GM12878 (cell line): Measurements from ENCODE around the gene UGT1A6.

Experiments
- SMAD5 ChIP-seq: IDR thresholded peaks from 2 replicates; pipeline ENCODE4 v1.6.1; 2016; ENCODE audit warnings: antibody characterized with exemption, low read depth
- SMC3 ChIP-seq: IDR thresholded peaks from 2 replicates; pipeline ENCODE4 v1.6.1; 2011; ENCODE audit warnings: low read length, improper control_type of control experiment, borderline replicate concordance
- ZNF207 ChIP-seq: fragments of 450-650 bp; IDR thresholded peaks from 2 replicates; pipeline ENCODE4 v1.6.1; 2014; ENCODE audit warnings: antibody characterized with exemption, mild to moderate bottlenecking, borderline replicate concordance
- TF ChIP-seq, protein P1 (sequence below): fragments of 450-650 bp; formaldehyde crosslinking; IDR thresholded peaks from 2 replicates; pipeline ENCODE4 v1.5.0; 2022; ENCODE audit warnings: mild to moderate bottlenecking, missing genetic modification characterization

DNA sequence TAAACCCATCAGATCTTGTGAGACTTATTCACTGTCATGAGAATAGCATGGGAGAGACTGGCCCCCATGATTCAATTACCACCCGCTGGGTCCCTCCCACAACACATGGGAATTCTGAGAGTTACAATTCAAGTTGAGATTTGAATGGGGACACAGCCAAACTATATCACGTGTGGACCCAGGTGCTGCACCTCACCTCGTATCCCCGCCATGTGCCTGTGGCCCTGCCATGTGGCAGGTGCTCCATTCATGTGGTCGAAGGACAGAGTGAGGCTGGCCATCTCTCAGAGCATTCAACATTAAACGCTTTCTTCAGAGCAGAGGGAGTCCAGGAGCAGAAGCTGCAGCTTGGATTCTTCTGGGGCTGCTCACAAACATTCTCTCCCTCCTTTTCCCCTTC lies 117.7 kb downstream of the UGT1A6 start:
- TF ChIP-seq SMAD5 = no peak
- no peak for TF ChIP-seq ZNF207
- TF ChIP-seq, protein P1, sequence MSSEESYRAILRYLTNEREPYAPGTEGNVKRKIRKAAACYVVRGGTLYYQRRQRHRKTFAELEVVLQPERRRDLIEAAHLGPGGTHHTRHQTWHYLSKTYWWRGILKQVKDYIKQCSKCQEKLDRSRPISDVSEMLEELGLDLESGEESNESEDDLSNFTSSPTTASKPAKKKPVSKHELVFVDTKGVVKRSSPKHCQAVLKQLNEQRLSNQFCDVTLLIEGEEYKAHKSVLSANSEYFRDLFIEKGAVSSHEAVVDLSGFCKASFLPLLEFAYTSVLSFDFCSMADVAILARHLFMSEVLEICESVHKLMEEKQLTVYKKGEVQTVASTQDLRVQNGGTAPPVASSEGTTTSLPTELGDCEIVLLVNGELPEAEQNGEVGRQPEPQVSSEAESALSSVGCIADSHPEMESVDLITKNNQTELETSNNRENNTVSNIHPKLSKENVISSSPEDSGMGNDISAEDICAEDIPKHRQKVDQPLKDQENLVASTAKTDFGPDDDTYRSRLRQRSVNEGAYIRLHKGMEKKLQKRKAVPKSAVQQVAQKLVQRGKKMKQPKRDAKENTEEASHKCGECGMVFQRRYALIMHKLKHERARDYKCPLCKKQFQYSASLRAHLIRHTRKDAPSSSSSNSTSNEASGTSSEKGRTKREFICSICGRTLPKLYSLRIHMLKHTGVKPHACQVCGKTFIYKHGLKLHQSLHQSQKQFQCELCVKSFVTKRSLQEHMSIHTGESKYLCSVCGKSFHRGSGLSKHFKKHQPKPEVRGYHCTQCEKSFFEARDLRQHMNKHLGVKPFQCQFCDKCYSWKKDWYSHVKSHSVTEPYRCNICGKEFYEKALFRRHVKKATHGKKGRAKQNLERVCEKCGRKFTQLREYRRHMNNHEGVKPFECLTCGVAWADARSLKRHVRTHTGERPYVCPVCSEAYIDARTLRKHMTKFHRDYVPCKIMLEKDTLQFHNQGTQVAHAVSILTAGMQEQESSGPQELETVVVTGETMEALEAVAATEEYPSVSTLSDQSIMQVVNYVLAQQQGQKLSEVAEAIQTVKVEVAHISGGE (CRISPR knock-in tag) = no peak
- TF ChIP-seq SMC3 = no peak
